SK-N-SH treated with all-trans-retinoic acid at 6 μM for 48 hours (cell line): ENCODE data around the gene PPFIA4.

Source experiments
- ATAC-seq: fragments of 200-7000 bp; cut with Tn5 transposase; 3 replicates; pipeline ENCODE4 v1.9.1; 2020; ENCODE audit warnings: mild to moderate bottlenecking, moderate library complexity
- ARNTL ChIP-seq: fragments of 450-650 bp; formaldehyde crosslinking; IDR thresholded peaks from 2 replicates; pipeline ENCODE4 v1.5.0; 2020; ENCODE audit warnings: low read depth, mild to moderate bottlenecking, moderate library complexity, borderline replicate concordance
- BACH2 ChIP-seq: fragments of 250-450 bp; sonication (Bioruptor Pico); IDR thresholded peaks from 2 replicates; pipeline ENCODE4 v1.9.0; 2021; ENCODE audit warnings: mild to moderate bottlenecking, borderline replicate concordance
- CSDC2 ChIP-seq: fragments of 250-450 bp; sonication (Bioruptor Pico); IDR thresholded peaks from 2 replicates; pipeline ENCODE4 v1.5.0; 2020; ENCODE audit warnings: mild to moderate bottlenecking, moderate library complexity
- ESRRG ChIP-seq: fragments of 250-450 bp; sonication (Bioruptor Pico); IDR thresholded peaks from 2 replicates; pipeline ENCODE4 v1.6.1; 2021; ENCODE audit warnings: mild to moderate bottlenecking
- GLIS3 ChIP-seq: fragments of 250-450 bp; sonication (Bioruptor Pico); IDR thresholded peaks from 2 replicates; pipeline ENCODE4 v1.5.0; 2020; ENCODE audit warnings: mild to moderate bottlenecking, moderate library complexity
- OSR1 ChIP-seq: fragments of 250-450 bp; sonication (Bioruptor Pico); IDR thresholded peaks from 2 replicates; pipeline ENCODE4 v1.8.0; 2022; ENCODE audit warnings: moderate library complexity, mild to moderate bottlenecking, inconsistent platforms
- PPARA ChIP-seq: fragments of 250-450 bp; sonication (Bioruptor Pico); IDR thresholded peaks from 2 replicates; pipeline ENCODE4 v1.5.0; 2020; ENCODE audit warnings: mild to moderate bottlenecking, borderline replicate concordance
- RARB ChIP-seq: fragments of 250-450 bp; sonication (Bioruptor Pico); IDR thresholded peaks from 2 replicates; pipeline ENCODE4 v1.8.0; 2021; ENCODE audit warnings: mild to moderate bottlenecking, moderate library complexity
- SNAI2 ChIP-seq: fragments of 250-450 bp; sonication (Bioruptor Pico); IDR thresholded peaks from 2 replicates; pipeline ENCODE4 v1.5.0; 2020; ENCODE audit warnings: mild to moderate bottlenecking, moderate library complexity
- TCF4 ChIP-seq: fragments of 250-450 bp; sonication (Bioruptor Pico); IDR thresholded peaks from 2 replicates; pipeline ENCODE4 v1.8.0; 2021; ENCODE audit warnings: mild to moderate bottlenecking, moderate library complexity, borderline replicate concordance
- TOX ChIP-seq: fragments of 250-450 bp; sonication (Bioruptor Pico); IDR thresholded peaks from 2 replicates; pipeline ENCODE4 v1.8.0; 2021; ENCODE audit warnings: mild to moderate bottlenecking, moderate library complexity, borderline replicate concordance
- ZC3H10 ChIP-seq: fragments of 250-450 bp; sonication (Bioruptor Pico); IDR thresholded peaks from 2 replicates; pipeline ENCODE4 v1.5.1; 2021; ENCODE audit warnings: mild to moderate bottlenecking, moderate library complexity
- ZFP3 ChIP-seq: fragments of 250-450 bp; sonication (Bioruptor Pico); IDR thresholded peaks from 2 replicates; pipeline ENCODE4 v1.5.0; 2020; ENCODE audit warnings: mild to moderate bottlenecking, moderate library complexity
- ZNF565 ChIP-seq: fragments of 450-650 bp; formaldehyde crosslinking; conservative IDR thresholded peaks from 2 replicates; pipeline ENCODE4 v1.5.0; 2020; ENCODE audit warnings: low read depth, mild to moderate bottlenecking, moderate library complexity
- ZNF70 ChIP-seq: fragments of 450-650 bp; formaldehyde crosslinking; IDR thresholded peaks from 2 replicates; pipeline ENCODE4 v1.5.0; 2020; ENCODE audit warnings: mild to moderate bottlenecking, moderate library complexity
- ZNF8 ChIP-seq: fragments of 450-650 bp; formaldehyde crosslinking; IDR thresholded peaks from 2 replicates; pipeline ENCODE4 v1.5.0; 2020; ENCODE audit warnings: mild to moderate bottlenecking, moderate library complexity
- TF ChIP-seq, protein P1 (sequence below): fragments of 250-450 bp; sonication (Bioruptor Pico); IDR thresholded peaks from 2 replicates; pipeline ENCODE4 v1.8.0; 2020; ENCODE audit warnings: mild to moderate bottlenecking, moderate library complexity, borderline replicate concordance
- TF ChIP-seq, protein P2 (sequence below): fragments of 250-450 bp; sonication (Bioruptor Pico); IDR thresholded peaks from 2 replicates; pipeline ENCODE4 v1.8.0; 2021; ENCODE audit warnings: low read depth, mild to moderate bottlenecking, moderate library complexity, borderline replicate concordance
- TF ChIP-seq, protein P3 (sequence below): fragments of 250-450 bp; sonication (Bioruptor Pico); IDR thresholded peaks from 2 replicates; pipeline ENCODE4 v1.5.1; 2020; ENCODE audit warnings: low read depth, mild to moderate bottlenecking, moderate library complexity
- TF ChIP-seq, protein P4 (sequence below): fragments of 250-450 bp; sonication (Bioruptor Pico); IDR thresholded peaks from 2 replicates; pipeline ENCODE4 v1.5.0; 2020; ENCODE audit warnings: mild to moderate bottlenecking, moderate library complexity
- TF ChIP-seq, protein P5 (sequence below): fragments of 250-450 bp; sonication (Bioruptor Pico); IDR thresholded peaks from 2 replicates; pipeline ENCODE4 v1.5.1; 2021; ENCODE audit warnings: mild to moderate bottlenecking, moderate library complexity

Gene PPFIA4

DNA sequence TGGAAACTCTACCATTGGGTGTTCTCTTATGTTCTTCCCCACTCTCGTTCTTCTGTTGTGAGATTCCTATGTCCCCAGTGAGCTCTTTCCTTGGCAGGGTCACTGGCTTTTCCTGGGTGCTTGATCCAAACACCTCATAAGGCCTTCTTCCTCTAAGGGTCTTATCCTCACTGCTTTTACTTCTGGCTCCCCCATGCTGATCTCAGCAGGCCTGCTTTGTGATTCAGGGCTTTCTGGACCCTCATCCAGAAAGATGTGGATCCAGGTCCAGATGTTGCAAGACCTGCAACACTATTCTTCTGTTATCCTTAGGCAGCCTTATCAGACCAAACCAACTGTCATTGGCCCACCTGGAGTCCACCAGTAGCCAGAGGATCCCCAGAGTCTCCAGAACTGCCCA lies 70.7 kb downstream of the PPFIA4 start (continued):
- TF ChIP-seq, protein P1, sequence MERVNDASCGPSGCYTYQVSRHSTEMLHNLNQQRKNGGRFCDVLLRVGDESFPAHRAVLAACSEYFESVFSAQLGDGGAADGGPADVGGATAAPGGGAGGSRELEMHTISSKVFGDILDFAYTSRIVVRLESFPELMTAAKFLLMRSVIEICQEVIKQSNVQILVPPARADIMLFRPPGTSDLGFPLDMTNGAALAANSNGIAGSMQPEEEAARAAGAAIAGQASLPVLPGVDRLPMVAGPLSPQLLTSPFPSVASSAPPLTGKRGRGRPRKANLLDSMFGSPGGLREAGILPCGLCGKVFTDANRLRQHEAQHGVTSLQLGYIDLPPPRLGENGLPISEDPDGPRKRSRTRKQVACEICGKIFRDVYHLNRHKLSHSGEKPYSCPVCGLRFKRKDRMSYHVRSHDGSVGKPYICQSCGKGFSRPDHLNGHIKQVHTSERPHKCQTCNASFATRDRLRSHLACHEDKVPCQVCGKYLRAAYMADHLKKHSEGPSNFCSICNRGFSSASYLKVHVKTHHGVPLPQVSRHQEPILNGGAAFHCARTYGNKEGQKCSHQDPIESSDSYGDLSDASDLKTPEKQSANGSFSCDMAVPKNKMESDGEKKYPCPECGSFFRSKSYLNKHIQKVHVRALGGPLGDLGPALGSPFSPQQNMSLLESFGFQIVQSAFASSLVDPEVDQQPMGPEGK (CRISPR knock-in tag), result no peak
- TF ChIP-seq ZFP3 (CRISPR knock-in tag) (no peak), RARB (CRISPR knock-in tag) (no peak), ARNTL (CRISPR knock-in tag) (no peak), SNAI2 (CRISPR knock-in tag) (no peak), BACH2 (CRISPR knock-in tag) (no peak), ZNF8 (CRISPR knock-in tag) (no peak), TCF4 (no peak)
- TF ChIP-seq, protein P2, sequence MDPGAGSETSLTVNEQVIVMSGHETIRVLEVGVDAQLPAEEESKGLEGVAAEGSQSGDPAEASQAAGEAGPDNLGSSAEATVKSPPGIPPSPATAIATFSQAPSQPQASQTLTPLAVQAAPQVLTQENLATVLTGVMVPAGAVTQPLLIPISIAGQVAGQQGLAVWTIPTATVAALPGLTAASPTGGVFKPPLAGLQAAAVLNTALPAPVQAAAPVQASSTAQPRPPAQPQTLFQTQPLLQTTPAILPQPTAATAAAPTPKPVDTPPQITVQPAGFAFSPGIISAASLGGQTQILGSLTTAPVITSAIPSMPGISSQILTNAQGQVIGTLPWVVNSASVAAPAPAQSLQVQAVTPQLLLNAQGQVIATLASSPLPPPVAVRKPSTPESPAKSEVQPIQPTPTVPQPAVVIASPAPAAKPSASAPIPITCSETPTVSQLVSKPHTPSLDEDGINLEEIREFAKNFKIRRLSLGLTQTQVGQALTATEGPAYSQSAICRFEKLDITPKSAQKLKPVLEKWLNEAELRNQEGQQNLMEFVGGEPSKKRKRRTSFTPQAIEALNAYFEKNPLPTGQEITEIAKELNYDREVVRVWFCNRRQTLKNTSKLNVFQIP, result no peak

DNA sequence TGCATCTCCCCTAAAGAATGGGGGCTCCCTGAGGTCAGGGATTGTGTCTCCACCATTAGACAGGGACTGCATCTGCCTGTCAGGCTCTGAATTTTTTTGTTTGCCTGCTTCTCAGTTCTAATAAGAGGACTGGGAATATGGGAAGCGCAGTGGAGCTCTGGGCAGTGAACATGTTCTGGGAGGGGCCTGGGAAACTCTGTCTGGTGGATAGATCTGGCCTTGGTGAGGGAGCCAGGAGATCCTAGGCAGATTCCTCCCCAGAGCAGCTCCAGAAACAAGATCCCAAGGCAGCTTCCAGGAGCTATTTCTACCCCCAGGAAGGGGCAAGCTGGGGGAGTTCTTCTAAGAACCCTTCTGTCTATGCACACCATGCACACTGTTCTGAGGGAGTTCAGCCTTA lies 72.2 kb downstream of the PPFIA4 start:
- TF ChIP-seq, protein P2, result no peak
- no peak for TF ChIP-seq TCF4
- no peak for TF ChIP-seq ESRRG (CRISPR knock-in tag)
- TF ChIP-seq ZC3H10 (CRISPR knock-in tag), result no peak
- no peak for TF ChIP-seq RARB (CRISPR knock-in tag)
- TF ChIP-seq, protein P3, sequence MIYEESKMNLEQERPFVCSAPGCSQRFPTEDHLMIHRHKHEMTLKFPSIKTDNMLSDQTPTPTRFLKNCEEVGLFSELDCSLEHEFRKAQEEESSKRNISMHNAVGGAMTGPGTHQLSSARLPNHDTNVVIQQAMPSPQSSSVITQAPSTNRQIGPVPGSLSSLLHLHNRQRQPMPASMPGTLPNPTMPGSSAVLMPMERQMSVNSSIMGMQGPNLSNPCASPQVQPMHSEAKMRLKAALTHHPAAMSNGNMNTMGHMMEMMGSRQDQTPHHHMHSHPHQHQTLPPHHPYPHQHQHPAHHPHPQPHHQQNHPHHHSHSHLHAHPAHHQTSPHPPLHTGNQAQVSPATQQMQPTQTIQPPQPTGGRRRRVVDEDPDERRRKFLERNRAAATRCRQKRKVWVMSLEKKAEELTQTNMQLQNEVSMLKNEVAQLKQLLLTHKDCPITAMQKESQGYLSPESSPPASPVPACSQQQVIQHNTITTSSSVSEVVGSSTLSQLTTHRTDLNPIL (CRISPR knock-in tag), result no peak
- no peak for TF ChIP-seq GLIS3 (CRISPR knock-in tag)
- TF ChIP-seq ZNF8 (CRISPR knock-in tag), result no peak
- TF ChIP-seq, protein P1 (CRISPR knock-in tag), result no peak
- no peak for TF ChIP-seq BACH2 (CRISPR knock-in tag)
- no peak for TF ChIP-seq TOX
- TF ChIP-seq ZNF70 (CRISPR knock-in tag), result no peak
- no peak for TF ChIP-seq CSDC2
- TF ChIP-seq SNAI2 (CRISPR knock-in tag), result no peak
- no peak for TF ChIP-seq OSR1
- TF ChIP-seq, protein P4, sequence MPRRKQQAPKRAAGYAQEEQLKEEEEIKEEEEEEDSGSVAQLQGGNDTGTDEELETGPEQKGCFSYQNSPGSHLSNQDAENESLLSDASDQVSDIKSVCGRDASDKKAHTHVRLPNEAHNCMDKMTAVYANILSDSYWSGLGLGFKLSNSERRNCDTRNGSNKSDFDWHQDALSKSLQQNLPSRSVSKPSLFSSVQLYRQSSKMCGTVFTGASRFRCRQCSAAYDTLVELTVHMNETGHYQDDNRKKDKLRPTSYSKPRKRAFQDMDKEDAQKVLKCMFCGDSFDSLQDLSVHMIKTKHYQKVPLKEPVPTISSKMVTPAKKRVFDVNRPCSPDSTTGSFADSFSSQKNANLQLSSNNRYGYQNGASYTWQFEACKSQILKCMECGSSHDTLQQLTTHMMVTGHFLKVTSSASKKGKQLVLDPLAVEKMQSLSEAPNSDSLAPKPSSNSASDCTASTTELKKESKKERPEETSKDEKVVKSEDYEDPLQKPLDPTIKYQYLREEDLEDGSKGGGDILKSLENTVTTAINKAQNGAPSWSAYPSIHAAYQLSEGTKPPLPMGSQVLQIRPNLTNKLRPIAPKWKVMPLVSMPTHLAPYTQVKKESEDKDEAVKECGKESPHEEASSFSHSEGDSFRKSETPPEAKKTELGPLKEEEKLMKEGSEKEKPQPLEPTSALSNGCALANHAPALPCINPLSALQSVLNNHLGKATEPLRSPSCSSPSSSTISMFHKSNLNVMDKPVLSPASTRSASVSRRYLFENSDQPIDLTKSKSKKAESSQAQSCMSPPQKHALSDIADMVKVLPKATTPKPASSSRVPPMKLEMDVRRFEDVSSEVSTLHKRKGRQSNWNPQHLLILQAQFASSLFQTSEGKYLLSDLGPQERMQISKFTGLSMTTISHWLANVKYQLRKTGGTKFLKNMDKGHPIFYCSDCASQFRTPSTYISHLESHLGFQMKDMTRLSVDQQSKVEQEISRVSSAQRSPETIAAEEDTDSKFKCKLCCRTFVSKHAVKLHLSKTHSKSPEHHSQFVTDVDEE (CRISPR knock-in tag), result no peak
- no peak for TF ChIP-seq ZFP3 (CRISPR knock-in tag)
- no peak for TF ChIP-seq ZNF565
- TF ChIP-seq, protein P5, sequence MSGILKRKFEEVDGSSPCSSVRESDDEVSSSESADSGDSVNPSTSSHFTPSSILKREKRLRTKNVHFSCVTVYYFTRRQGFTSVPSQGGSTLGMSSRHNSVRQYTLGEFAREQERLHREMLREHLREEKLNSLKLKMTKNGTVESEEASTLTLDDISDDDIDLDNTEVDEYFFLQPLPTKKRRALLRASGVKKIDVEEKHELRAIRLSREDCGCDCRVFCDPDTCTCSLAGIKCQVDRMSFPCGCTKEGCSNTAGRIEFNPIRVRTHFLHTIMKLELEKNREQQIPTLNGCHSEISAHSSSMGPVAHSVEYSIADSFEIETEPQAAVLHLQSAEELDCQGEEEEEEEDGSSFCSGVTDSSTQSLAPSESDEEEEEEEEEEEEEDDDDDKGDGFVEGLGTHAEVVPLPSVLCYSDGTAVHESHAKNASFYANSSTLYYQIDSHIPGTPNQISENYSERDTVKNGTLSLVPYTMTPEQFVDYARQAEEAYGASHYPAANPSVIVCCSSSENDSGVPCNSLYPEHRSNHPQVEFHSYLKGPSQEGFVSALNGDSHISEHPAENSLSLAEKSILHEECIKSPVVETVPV, result no peak
- TF ChIP-seq PPARA (CRISPR knock-in tag), result no peak

More for the DNA sequence above, 72.2 kb downstream of the PPFIA4 start:
- no peak for ATAC-seq
